T1000 (cell line): ENCODE data around the gene ZNF593OS.

Source experiments
- DNase-seq: peaks from one replicate; lab custom pipeline; 2025; ENCODE audit warnings: mixed read lengths; lab: John Stamatoyannopoulos, UW

Gene ZNF593OS

DNA sequence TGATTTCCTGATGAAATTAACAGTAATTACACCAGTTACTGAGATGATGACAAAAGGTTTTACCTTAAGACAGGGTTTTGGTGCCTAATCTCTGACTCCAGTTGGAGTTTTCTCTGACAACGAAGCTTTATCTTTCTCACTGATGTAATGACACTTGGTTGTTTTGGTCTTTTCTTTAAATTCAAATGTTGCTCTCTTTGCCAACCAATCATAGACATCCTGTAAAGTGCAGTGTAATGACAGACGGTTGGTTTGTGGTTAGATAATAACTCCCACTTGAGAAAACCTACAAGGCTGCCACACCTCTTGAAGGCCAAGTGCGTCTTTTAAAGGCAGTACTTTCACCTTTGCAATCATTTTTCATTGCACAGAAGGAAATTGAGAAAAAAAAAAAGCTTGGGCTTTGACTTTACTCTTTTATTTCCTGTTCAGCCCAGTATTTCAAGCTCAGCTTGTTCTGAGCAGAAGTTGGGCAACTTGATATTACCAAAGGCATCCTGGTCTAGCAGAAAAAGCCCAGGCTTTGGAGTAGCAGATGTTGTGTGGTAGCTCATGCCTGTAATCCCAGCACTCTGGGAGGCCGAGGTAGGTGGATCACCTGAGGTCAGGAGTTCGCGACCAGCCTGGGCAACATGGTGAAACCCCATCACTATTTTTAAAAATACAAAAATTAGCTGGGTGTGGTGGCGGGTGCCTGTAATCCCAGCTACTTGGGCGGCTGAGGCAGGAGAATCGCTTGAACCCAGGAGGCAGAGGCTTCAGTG, 45.1 kb downstream of the ZNF593OS start:
- DNase-seq: no peak

GRCh38 chr1:26125946-26126320, 45.7 kb downstream of the ZNF593OS start:
- no peak for DNase-seq

DNA sequence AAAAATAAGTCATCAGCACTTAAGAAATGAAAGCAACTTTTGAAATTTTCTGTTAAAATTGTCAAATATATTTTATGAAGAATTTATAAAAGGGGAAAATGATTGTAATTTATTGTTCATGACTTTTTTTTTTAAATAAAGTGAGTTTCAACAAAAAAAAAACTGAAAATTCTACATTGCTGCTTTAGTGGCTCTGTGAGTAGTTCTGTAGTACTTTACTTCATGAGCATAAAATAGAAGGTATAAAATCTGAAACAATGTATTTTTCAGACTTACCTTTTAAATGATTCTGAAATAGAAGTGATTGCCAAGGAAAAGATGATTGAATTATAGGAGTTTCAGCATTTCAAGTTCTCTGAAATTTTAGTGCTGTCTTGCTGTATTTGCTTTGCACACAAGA, 46.2 kb downstream of the ZNF593OS start:
- DNase-seq: no peak

DNA sequence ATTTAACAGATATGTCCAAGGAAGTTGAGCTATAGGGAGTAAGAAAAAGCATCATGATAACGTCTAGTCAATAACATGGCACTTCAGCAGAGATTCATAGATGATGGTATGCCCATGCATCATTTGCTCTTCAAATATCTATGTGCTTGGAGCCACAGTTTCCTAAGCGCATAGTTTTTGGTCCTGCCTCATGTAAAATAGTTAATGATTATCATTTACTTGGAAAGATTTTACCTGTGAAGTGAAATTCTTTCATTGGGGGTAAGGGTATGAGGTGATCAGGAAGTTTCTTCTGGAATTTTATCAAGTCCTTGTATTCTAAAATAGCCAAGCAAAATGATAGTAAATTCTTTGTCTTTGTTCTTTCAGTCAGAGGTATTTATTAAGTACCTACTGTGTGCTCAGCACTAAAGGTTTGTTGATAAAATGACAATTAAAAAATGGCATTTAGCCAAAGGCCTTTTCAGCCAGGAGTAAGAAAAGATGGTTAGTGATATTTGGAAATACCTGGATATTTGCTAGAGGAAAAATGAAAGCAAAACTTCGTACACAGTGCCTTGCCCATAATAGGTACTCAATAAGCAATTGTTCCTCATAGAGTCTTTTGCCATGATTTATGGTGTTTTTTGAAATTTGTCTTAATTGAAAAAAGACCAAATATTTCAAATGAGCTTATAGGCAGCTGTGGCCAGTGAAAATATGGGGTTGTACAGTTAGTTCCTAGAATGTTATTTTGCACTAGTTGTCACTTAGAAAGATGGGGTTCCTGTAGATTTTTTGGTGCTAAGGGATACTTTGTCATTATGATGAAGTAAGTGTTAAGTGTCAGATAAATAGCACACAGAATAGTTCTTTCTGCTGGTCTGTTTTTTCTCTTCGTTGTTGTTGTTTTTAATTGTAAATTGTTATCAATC, 47.0 kb downstream of the ZNF593OS start:
- no peak for DNase-seq

GRCh38 chr1:26122988-26123973, 48.4 kb downstream of the ZNF593OS start:
- DNase-seq: no peak

DNA sequence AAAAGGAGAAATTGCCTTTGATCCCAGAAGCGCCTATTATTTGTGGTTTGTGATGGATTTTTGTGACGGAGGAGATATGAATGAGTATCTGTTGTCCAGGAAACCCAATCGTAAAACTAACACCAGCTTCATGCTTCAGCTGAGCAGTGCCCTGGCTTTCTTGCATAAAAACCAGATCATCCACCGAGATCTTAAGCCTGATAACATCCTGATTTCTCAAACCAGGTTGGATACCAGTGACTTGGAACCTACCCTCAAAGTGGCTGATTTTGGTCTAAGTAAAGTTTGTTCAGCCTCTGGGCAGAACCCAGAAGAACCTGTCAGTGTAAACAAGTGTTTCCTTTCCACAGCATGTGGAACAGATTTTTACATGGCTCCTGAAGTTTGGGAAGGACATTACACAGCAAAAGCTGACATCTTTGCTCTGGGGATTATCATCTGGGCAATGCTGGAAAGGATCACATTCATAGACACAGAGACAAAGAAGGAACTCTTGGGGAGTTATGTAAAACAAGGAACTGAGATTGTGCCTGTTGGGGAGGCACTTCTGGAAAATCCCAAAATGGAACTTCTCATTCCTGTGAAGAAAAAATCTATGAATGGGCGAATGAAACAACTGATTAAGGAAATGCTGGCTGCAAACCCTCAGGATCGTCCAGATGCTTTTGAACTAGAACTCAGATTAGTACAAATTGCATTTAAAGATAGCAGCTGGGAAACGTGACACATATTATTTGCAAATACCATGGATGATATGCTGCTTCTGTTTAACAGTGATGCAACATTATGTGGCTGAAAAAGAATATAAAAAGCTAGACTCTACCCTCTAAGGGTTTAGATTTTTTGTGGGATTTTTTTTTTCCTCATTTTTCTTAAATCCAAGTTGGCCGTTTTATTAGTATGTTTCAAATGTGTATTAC, 49.5 kb downstream of the ZNF593OS start:
- no peak for DNase-seq

DNA sequence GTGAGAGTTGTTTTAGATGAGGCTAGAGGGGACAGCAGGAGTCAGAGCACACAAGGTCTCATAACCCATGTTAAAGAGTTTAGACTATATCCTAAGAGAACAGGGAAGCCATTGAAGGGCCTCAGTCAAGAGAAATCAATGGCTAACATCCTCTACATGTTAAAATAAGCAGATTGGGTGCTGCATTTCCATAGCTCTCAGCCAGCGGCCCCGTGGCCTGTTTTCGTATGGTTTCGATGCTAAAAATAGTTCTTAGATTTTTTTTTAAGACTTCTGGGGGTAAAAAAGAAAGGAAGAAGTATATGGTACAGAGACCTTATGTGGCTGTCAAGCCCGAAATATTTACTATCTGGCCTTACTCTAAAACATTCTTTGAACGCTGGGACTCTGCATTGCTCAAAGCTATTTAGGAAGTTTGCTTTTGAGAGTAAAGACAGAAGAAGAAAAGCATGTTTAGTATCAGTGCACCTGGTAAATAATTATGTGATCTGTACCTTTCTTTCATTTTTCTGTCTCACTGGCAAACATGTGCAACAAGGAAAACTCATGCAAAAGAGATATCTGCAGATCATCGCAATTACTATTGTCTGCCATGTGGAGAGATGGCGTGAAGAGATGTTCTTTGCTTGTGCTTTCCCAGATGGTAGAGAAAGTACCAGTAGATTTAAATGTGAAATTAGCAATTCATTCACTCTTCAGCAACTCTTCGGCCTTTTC, 51.6 kb downstream of the ZNF593OS start:
- DNase-seq: no peak
